GM21717 (cell line): ENCODE data around the gene NOTCH1.
"Not testable (repeated sequence)": the region's sequence is repeated elsewhere in the genome, so short reads cannot be mapped to it uniquely, and the experiment has no call there.

Experiments used
- ATAC-seq: cut with Tn5 transposase; IDR thresholded peaks from one replicate; pipeline ENCODE4 v1.9.1; 2021; ENCODE audit warnings: mild to moderate bottlenecking, moderate library complexity; ENCODE audit not compliant: unreplicated experiment

The NOTCH1 gene

DNA sequence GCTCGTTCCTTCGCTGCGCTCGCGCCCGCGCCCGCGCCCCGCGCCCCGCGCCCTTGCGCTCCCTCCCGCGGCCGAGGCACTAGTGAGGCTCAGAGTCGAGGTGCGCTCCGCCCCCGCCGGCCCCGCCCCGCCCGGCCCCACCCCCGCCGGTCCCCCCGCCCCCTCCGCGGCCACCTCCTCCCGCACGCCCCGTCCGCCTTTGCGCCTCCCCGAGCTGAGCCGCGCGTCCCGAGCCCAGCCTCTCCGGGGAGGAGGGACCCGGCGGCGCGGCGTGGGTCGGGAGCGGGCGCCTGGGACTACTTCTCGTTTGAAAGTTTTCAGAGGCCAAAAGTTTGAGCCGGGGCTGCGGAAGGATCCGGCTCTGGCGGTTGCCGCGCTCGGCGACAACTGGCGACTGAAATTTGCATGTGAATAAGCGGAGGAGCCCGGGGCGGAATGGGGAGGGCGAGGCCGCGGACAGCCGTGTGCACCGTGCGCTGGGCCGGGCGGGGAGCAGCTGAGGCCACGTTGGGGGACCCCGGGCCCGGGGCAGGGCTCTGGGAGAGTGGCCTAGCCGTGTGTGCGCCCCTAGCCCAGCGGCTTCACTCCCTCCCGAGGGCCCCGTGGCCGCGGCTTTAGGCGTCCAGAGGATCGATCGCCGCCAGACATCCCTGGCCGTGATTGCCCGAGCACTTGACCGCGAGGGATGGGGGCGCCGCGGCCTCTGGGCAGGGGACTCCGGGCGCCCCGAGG lies at the start of gene NOTCH1:
Gene NOTCH1, minus strand, starts transcription at position 84 of the 732 bp plus-strand sequence. CDS start 262 bp downstream, outside the sequence.
- ATAC-seq, result peak; percentile 61

DNA sequence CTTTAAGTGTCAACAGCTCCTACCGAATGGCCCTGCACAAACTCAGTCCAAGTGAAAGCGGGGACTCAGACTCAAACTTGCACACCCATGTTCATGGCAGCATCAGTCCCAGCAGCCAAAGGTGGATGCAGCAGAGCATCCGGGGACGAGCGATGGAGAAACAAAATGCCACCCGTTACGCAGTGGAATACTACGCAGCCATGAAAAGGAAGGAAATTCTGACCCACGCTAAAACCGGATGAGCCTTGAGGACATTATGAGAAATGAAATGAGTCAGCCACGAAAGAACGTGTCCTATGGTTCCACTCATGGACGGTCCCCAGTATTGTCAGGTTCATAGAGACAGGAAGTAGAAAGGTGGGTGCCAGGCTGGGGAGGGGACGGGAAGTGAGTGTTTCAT lies 48.6 kb upstream of the NOTCH1 start:
- ATAC-seq, result no peak

DNA sequence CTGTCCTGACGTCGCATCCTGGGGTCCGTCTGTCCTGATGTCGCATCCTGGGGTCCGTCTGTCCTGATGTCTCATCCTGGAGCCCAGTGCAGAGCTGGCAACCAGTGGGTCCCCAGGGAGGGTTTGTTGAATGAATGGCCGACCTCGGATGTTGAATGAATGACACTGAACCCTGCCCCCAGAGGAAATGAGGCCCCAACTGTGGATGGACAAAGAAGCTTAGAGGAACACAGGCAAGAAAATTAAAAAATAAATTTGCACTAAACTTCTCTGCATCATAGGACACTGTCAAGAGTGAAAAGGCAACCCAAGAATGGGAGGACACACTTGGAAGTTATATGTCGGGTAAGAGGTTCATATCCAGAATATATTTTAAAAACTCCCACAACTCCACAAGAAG lies 47.7 kb upstream of the NOTCH1 start:
- no peak for ATAC-seq

DNA sequence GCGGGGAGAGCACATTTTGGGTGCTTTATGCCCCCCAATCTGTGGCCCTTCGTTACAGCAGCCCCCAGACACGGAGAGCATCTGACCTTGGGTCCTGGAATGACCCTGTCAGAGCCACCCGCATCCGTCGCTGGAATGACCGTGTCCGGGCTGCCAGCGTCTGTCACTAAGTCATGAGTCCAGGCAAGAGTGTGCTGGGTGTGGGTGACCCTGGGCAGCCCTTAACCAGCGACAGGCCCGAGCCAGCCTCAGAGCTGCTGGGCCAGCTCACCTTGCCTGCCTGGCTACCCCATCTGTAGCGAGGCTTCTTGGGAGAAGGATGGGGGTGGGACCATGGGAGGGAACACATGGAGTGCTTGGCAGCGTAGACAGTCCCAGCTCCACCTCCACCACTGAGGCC lies 46.8 kb upstream of the NOTCH1 start:
- ATAC-seq, result no peak

DNA sequence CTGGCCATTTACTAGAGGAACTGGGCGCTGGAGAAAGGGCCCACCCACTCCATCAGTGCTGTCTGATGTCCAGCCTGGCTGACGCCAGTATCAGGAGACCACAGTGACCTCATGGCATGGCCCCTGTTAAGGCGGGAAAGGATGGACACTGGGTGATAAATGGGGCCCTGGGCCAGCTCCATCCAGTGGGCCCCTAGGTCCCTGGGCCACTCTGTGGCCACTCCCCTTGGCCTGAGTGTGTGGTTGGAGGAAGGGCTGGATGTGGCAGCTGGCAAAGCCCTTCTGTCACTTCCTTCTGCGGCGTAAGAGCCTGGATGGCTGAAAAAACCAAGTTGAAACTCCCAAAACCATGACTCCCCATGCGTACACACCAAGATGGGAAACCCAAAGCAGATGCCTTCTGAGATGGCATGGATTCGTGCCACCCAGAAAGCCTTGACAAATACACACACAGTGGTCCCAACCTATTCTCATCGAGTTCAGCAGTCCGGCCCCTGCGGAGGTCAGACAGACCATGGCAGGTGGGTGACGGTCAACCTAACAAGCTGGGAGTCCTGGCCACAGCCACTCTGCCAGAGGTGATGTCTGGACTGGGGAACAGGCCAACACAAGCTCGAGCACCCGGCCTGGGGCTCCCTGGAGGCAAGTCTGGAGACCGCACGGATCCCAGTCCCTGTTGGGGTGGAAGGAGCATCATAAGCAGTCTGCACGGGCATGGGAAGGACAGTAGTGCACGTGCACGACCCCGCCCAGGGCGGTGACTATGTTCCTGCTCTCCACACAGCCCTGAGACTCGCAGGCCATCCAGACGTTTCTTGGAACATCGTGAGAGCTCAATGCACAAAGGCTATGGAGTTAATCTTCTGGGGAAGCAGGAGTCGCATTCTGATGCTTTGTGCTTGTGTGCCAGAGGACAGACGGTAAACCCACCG lies 45.2 kb upstream of the NOTCH1 start:
- ATAC-seq, result no peak

DNA sequence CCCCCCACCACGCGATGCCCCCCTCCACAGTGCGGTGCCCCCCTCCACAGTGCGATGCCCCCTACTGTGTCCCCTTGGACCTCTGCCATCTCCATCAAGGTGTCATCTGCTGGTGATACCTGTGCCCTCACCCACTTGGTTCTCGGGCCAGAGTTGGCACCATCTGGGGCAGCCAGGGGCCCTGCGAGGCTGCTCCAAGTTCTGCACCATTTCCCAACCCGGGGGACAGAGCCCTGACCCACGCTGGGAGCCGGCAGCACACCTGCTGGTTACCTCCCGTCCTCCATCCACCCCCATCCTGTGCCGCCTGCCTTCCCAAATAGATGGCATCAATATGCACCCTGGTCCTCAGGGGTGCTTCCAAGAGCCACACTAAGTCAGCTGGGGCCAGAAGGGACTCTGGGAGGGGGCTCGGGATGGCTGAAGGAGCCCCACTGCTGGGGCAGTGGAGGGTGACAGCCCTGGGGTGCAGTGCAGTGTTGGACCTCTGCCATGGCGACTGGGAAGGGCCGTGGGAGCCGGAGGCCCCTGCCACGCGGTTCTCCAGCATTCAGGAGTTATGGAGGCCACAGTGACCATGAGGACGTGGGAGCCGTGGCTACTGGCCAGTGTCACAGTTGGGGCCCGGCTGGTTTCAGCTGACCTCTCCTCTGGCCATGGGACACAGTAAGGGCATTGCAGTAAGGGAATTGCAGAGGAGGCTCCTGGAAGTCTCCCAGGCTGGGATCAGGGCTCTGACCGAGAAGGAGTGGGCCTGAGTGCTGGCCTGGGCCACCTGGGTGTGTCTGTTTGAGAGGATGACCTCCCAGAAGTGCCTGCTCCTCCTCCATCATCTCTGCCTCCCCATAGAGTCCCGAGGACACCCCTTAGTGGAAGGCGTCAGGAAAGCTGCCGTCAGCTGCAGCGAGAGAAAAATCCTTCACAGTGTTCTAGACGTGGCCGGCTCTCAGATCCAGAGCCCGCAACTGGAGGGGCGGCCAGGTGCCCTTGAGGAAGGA lies 44.2 kb upstream of the NOTCH1 start:
- no peak for ATAC-seq

DNA sequence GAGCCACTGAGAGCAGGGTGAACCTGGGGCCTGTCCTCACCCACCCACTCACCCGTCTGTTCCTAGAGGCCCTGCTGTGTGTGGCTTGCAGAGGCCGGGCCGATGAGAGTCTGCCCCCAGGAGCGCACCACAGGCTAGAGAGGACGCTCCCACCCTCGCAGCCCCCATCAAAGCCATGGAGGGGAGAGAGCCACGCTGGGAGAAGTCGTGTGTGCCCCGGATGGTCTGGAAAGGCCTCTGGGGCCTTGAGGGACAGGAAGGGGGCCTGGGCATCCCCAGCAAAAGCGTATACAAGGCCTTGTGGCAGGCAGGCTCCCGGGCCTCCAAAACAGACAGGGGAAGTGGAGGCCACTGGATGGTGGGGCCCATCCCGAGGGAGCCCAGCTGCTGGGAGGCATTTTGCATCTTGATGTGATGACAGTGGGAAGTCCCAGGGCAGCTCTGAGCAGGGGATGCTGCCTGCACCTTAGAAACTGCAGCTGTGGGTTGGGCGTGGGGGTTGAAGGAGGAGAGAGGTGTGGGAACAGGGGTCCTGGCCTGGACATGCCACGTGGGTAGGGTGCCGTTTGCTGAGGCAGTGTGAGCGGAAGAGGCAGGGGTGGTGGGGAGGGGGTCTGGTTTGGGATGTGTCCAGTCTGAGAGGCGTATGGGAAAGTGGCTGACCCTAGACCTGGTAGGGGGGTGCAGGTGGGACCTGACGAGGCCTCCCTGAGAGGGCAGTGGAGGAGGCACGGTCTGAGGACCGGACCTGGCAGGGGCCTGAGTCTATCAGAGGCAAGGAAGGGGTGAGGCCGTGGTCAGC lies 43.0 kb upstream of the NOTCH1 start:
- no peak for ATAC-seq

DNA sequence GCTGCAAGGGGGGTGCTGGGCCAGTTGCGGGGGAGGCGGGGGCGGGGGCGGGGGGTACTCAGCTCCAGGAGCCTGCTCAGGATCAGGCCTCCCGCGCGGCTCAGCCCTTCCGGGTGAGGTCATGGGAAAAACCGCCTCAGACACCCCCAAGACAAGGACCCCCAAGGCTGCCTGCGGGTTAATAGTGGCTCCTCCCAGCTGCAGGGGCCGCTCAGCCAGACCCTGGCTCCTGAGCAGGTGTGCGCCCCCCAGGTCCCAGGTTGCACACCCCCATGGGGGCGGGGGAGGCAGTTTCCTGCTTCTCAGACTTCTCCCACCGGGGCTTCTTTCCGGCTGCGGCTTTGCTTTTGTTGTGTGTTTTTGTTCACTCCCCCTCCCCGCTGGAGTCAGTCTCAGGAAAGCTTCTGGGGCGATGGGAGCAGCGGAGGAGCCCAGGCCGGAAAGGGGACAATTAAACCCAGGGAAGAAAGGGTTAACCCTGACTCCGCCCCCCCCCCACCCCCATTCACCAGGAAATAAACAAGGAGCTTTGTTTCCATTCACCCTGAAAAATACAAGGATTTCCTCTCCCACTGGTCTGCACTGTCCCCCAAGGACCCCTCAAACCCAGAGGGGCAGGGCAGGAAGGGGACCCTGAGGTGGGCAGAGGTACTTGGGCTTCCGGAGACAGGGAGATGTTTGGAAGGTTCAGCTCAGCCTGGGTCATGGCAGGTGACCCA lies 42.3 kb upstream of the NOTCH1 start:
- no peak for ATAC-seq

DNA sequence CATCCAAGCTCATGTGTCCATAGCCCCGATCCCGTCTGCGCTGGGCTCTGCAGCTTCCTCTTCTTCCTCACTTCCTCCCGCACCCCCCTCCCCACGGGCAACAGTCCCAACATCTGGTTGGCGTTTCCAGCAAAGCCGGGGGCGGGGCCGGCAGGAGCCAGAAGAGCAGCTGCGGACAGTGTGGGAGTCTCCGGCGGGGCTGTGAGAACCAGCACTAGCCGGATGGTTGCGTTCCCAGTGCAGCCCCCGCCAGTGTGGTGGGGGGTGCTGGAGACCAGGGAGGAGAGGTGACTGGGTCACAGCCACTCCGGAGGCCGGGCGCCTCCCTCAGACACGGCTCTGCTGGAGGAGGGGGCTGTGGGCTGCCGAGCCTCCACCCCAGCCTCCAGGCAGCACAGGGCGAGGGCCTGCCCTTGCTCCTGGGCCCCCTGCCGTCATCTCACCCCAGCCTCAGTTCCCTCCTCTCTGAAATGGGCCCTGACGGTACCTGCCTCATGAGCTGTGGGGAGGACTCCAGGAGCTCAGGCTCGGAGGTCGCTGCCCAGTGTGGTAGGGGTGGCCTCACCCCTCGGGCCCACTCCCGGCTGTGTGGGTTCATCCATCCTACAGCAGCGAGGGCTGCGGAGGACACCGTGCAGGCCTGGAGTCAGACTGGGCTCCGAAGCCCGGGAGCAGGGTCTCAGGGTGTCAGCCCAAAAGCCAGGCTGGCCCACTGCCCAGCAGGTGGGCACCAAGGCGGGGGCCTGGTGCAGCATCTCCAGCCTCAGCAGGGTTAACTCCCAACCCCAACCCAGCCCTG lies 41.5 kb upstream of the NOTCH1 start:
- ATAC-seq, result no peak

DNA sequence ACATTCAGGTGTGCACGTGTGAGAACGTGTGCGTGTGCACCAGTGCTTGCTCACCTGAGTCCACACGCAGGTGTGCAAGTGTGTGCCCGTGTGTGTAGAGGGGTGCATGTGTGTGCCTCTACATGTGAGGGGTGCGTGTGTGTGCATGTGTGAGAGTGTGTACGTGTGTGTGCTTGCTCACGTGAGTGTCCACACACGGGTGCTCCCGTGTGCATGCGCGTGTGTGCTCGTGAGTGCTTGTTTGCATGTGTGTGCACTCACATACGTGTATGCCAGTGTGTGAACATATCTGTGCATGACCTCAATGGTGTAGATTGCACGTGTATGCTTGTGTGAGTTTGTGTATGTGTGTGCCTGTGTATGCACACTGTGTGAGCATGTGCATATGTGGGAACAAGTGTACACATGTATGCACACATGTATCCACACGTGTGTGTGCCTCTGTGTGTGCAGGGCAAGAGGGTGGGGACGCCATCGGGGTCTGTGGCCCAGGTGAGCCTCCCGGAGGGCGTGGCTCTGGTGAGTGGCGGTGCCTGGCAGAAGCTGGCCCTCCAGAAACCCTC lies 40.6 kb upstream of the NOTCH1 start:
- ATAC-seq, result no peak

DNA sequence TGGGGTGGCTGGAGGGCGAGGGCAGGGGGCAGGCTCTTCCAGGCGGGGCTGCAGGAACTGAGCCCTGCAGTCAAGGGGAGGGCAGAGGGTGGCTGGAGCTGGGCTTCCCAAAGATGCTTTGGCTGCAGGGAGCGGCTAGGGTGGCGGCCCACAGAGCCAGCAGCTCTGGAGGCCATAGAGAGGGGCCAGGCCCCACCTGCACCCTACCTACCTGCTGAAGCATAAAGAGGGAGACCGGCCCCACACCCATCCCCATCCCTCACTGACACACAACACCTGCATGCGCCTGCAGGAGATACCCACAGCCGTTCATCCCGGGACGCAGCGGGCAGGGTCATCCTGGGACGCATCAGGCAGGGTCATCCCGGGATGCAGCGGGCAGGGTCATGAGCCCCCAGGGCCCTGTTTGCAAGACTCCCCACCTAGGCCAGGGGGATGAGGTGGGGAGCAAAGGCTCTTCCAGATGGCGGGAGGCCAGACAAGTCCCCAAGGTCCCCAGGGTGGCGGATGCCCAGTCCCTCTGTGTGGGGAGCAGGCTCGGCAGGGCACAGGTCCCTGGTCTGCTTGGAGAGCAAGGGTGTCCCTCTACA lies 39.8 kb upstream of the NOTCH1 start:
- ATAC-seq, result no peak

DNA sequence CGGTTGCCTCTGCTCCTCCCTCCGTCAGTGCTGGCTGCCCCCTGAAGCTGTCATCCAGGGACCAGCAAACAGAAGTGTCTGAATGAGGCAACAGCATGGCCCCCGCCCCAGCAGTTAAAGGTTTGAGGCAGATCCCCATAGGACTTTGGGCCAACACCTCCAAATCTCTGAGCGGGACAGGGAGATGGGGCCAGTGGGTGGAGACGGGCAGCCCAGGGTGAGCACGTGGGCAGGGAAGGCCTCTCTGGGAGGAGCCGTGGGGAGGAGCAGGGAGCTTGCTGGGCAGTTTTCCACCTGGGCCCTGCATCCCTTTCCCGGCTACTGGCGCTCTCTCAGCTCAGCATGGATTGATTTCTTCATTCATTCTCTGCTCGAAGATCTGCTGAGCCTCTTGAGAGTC lies 39.1 kb upstream of the NOTCH1 start:
- ATAC-seq, result no peak

DNA sequence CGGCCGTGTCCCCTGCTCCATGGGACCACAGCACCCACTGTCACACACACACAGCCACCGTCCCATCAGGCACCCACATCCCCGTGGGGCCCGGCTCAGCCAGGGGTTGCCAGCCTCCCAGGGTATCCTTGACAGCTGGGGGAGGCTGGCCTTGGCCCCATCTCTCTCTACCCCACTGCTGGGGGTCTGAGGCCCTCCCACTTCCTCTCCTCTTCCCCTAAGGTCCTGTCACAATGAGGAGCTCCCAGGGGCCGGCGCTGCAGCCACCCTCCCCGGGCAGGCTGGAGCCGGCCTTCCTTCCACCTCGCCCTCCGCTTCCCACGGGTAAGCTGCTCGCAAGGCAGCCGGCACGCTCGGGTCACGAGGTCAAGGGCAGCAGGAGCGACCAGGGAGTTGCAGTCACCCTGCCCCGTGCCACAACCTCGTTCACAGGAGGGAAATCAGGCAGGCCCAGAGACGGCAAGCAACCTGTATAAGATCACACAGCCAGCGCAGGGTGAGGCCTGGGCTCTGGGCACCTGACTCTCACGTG lies 38.6 kb upstream of the NOTCH1 start:
- no peak for ATAC-seq

DNA sequence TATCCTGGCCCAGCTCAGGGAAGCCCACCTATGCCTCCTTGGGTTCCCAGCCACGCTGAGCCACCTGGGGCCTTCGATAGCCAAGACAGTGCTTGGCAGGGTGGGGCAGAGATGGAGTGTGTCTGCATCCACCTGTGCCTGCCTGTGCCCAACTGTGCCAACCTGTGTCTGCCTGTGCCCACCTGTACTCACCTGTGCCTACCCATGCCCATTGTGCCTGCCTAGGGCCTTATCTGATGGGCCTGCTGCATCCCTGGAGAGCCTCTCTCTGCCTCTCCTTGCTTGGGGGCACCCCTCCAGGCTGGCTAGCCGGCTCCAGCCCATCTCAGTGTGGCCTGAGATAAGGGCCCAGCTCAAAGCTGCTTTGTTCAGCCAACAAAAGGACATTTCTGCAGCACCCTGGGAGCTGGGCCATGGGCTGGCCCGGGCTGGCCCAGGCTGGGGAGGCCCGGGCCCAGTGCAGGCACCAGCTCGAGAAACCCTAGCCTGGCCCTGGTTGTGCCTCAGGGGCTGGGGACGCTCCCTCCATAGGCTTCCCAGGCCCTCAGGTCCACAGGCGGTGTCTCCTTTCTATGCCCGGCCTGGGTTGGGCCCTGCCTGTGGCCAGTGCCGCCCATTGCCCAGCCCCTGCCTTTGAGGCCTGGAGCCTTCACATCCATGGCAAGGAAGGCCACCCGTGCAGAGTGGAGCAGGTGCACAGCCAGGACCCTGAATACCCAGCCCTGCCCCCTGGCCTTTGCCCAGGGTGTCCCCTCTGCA lies 37.3 kb upstream of the NOTCH1 start:
- no peak for ATAC-seq

DNA sequence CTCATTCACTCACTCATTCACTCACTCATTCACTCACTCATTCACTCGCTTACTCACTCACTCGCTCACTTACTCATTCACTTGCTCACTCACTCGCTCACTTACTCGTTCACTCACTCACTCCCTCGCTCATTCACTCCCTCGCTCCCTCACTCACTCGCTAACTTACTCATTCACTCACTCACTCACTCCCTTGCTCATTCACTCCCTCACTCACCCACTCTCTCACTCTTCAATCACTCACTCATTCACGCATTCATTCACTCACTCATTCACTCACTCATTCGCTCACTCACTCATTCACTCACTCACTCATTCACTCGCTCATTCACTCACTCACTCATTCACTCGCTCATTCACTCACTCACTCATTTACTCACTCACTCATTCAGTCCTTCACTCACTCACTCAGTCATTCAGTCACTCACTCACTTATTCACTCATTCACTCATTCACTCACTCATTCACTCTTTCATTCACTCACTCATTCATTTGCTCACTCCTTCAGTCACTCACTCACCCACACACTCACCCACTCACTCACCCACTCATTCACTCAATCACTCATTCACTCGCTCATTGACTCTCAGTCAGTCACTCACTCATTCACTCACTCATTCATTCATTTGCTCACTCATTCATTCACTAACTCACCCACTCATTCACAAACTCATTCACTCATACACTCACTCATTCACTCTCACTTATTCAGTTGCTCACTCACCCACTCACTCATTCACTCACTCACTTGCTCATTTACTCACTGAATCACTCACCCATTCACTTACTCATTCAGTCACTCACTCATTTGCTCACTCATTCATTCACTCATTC lies 36.0 kb upstream of the NOTCH1 start:
- ATAC-seq, result no peak

DNA sequence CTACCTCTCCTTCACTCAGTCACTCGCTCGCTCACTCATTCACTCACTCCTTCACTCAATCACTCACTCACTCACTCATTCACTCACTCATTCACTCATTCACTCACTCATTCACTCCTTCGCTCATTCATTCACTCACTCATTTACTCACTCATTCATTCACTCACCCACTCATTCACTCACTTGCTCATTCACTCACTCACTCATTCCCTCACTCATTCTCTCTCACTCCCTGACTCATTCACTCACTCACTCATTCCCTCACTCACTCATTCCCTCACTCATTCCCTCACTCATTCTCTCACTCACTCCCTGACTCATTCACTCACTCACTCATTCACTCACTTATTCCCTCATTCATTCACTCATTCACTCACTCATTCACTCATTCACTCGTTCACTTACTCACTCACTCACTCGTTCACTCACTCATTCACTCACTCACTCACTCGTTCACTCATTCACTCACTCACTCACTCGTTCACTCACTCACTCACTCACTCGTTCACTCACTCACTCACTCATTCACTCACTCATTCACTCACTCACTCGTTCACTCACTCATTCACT lies 33.9 kb upstream of the NOTCH1 start:
- not testable (repeated sequence) for ATAC-seq
